Panc1 (cell line): Measurements from ENCODE around the gene TCEAL1. TPM values are rescaled to one million over a fixed set of nuclear protein-coding genes. Genes with fewer than 3 reads are reported as not detected.

Experiments used
- ATAC-seq: fragments of 200-7000 bp; cut with Tn5 transposase; 2 replicates; pipeline ENCODE4 v1.9.1; 2020; ENCODE audit warnings: mild to moderate bottlenecking, moderate library complexity
- BruUV-seq: library from RNA; stranded (reverse); fragments of 400-500 nt; replicated peaks from 2 replicates; lab custom pipeline; 2021; lab: Mats Ljungman, UMichigan
- CTCF ChIA-PET: fragments of 300-600 bp; sonication (Branson Sonifier 250); formaldehyde crosslinking; loops from one replicate; lab custom pipeline; 2022; ENCODE audit warnings: antibody characterized with exemption; lab: Charles Lee
- POLR2A ChIA-PET: fragments of 300-600 bp; sonication (Branson Sonifier 250); formaldehyde crosslinking; loops from one replicate; lab custom pipeline; 2022; ENCODE audit warnings: antibody characterized with exemption; lab: Charles Lee
- DNase-seq: peaks from one replicate; pipeline ENCODE4 v3.0.0-alpha.2; 2010; ENCODE audit warnings: low read depth, low spot score
- H3K27ac ChIP-seq: 2 replicates; pipeline ENCODE4 v1.5.1; 2011; ENCODE audit warnings: mild to moderate bottlenecking, low read length, inconsistent platforms
- H3K27me3 ChIP-seq: fragments of 200-500 bp; sonication (Bioruptor generic); 2 replicates; pipeline ENCODE4 v1.6.0; 2014; ENCODE audit warnings: low read length, inconsistent platforms; ENCODE audit not compliant: control insufficient read depth, insufficient read depth
- H3K36me3 ChIP-seq: fragments of 200-500 bp; sonication (Bioruptor generic); 2 replicates; pipeline ENCODE4 v1.5.1; 2014; ENCODE audit warnings: inconsistent platforms, mild to moderate bottlenecking, low read length, moderate library complexity; ENCODE audit not compliant: control insufficient read depth, insufficient read depth
- H3K4me1 ChIP-seq: 2 replicates; pipeline ENCODE4 v1.5.1; 2011; ENCODE audit warnings: inconsistent platforms, mild to moderate bottlenecking, low read length, moderate library complexity; ENCODE audit not compliant: control insufficient read depth, insufficient read depth
- H3K4me3 ChIP-seq, 2 experiments: 2 replicates each; pipeline ENCODE4 v1.5.1; 2011 to 2012; ENCODE audit warnings: low read depth in 2 of 2, low read length in 2 of 2, mild to moderate bottlenecking in 2 of 2, inconsistent platforms in 1 of 2, moderate library complexity in 1 of 2
- H3K9me3 ChIP-seq: fragments of 200-500 bp; sonication (Bioruptor generic); 2 replicates; pipeline ENCODE4 v1.5.1; 2014; ENCODE audit warnings: low read depth, mild to moderate bottlenecking, inconsistent platforms, low read length, moderate library complexity; ENCODE audit not compliant: control insufficient read depth, insufficient read depth
- POLR2AphosphoS5 ChIP-seq: IDR thresholded peaks from 2 replicates; pipeline ENCODE4 v1.6.1; 2012; ENCODE audit warnings: mild to moderate bottlenecking, low read depth, low read length, moderate library complexity
- SIN3A ChIP-seq: IDR thresholded peaks from 2 replicates; pipeline ENCODE4 v1.6.1; 2012; ENCODE audit warnings: low read depth, mild to moderate bottlenecking, low read length, moderate library complexity, borderline replicate concordance; ENCODE audit not compliant: insufficient read depth
- in situ Hi-C: cut with HindIII; loops from 2 replicates; pipeline ENCODE4 v1.10.0; 2016; ENCODE audit warnings: low sequenced_read_pairs, low pct_unique_long_range_greater_than_20kb
- intact Hi-C: fragments of 100-400 bp; cut with micrococcal nuclease; formaldehyde crosslinking; loops from one replicate; pipeline ENCODE4 v1.10.0; 2022; ENCODE audit not compliant: unreplicated experiment
- total RNA-seq: library from RNA; stranded (reverse); gene quantifications from one replicate; pipeline ENCODE4 v1.2.1, GENCODE V29; 2021; ENCODE audit not compliant: unreplicated experiment
- TF ChIP-seq, protein P1 (sequence below): fragments of 450-650 bp; IDR thresholded peaks from 2 replicates; pipeline ENCODE4 v1.5.1; 2017; ENCODE audit warnings: mild to moderate bottlenecking

Gene TCEAL1
- total RNA-seq, 1 experiment from 2014 or later = 31.7 TPM

DNA sequence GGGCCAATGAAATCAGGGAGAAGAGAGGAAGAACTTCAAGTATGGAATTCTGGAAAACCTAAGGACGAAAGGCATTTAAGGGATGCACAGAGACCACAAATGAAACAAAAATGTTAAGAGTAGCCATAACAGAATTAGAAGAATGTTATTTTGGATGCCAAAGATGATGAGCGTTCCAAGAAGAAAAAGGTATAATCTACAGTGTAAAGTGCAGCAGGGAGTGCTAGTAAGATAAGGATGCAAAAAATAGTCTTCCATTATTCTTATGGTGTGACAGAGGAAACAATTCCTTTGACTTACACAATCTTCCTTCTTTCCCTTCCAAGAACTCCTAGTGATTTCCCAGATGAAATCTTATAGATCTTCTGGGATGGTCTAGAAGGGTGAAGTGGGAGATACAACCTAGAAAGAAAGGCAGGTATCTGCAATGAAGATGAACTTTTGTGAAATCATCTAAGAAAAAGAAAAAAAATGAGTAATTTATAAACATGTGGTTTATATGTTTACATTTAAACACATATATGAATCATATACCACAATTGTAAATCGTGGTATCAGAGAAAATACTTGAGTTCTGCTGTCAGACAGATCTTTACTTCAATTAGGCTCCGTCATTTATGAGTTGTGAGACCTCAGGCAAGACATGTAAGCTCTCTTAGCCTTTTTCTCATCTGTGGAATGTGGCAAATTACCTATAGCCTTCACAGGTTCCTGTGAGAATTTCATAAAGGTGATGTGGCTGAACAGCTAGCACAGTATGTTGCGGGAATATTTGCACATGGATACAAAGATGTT is 49.6 kb downstream of the TCEAL1 start:
- H3K27me3 ChIP-seq = no peaks in the 10 kb centered on the region
- no peak overlapping the region for H3K4me3 ChIP-seq
- ATAC-seq (no peak), DNase-seq (no peak)
- no TSS peak for BruUV-seq
- H3K27ac ChIP-seq = no peak overlapping the region; the same call in 1 of the 2 replicates
- peaks cover 41% of the 10 kb centered on the region for H3K4me1 ChIP-seq
- no peak for TF ChIP-seq SIN3A
- TF ChIP-seq POLR2AphosphoS5 = peak; percentile 62
- TF ChIP-seq, protein P1, sequence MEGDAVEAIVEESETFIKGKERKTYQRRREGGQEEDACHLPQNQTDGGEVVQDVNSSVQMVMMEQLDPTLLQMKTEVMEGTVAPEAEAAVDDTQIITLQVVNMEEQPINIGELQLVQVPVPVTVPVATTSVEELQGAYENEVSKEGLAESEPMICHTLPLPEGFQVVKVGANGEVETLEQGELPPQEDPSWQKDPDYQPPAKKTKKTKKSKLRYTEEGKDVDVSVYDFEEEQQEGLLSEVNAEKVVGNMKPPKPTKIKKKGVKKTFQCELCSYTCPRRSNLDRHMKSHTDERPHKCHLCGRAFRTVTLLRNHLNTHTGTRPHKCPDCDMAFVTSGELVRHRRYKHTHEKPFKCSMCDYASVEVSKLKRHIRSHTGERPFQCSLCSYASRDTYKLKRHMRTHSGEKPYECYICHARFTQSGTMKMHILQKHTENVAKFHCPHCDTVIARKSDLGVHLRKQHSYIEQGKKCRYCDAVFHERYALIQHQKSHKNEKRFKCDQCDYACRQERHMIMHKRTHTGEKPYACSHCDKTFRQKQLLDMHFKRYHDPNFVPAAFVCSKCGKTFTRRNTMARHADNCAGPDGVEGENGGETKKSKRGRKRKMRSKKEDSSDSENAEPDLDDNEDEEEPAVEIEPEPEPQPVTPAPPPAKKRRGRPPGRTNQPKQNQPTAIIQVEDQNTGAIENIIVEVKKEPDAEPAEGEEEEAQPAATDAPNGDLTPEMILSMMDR = no peak
- peaks cover 57% of the 10 kb centered on the region for H3K36me3 ChIP-seq
- in situ Hi-C loops (no loop called here), intact Hi-C loops (no loop called here)
- ChIA-PET POLR2A (no interaction called here), CTCF (no interaction called here)
- no peaks in the 10 kb centered on the region for H3K9me3 ChIP-seq

Other genes starting within 250 kb of the TCEAL1 start
- gene RAB40A, start 109.5 kb upstream of the TCEAL1 start, total RNA-seq = 0.26 TPM
- 84.1 TPM for gene TCEAL4, start 43.5 kb upstream of the TCEAL1 start, total RNA-seq
- 23.8 TPM for gene TCEAL3, start 21.0 kb upstream of the TCEAL1 start, total RNA-seq
- gene MORF4L2, start 57.7 kb downstream of the TCEAL1 start, total RNA-seq = 500 TPM
- gene TMEM31, start 81.9 kb downstream of the TCEAL1 start, total RNA-seq = not detected
- gene PLP1, start 147.9 kb downstream of the TCEAL1 start, total RNA-seq = 0.13 TPM
- gene RAB9B, start 203.3 kb downstream of the TCEAL1 start, total RNA-seq = 0.62 TPM